HCT116 (cell line): Measurements from ENCODE around the gene SMIM8.

Source experiments
- ATF3 ChIP-seq: IDR thresholded peaks from 2 replicates; pipeline ENCODE4 v1.6.1; 2012
- CBX3 ChIP-seq: IDR thresholded peaks from 2 replicates; pipeline ENCODE4 v1.6.1; 2012; ENCODE audit warnings: low read depth
- CEBPB ChIP-seq: IDR thresholded peaks from 2 replicates; pipeline ENCODE4 v1.6.1; 2012; ENCODE audit warnings: low read depth
- EZH2 ChIP-seq: fragments of 200-600 bp; sonication (generic); IDR thresholded peaks from 2 replicates; pipeline ENCODE4 v1.6.1; 2017; ENCODE audit warnings: antibody characterized with exemption, mixed run types
- POLR2A ChIP-seq: IDR thresholded peaks from 2 replicates; pipeline ENCODE4 v1.7.0; 2011; ENCODE audit warnings: borderline replicate concordance; ENCODE audit not compliant: insufficient read depth, insufficient read length; ENCODE audit errors: extremely low read depth
- POLR2AphosphoS5 ChIP-seq: IDR thresholded peaks from 2 replicates; pipeline ENCODE4 v1.6.1; 2011; ENCODE audit warnings: mild to moderate bottlenecking, low read depth, low read length, moderate library complexity
- SIN3A ChIP-seq: IDR thresholded peaks from 2 replicates; pipeline ENCODE4 v1.6.1; 2012; ENCODE audit warnings: low read depth
- YY1 ChIP-seq: IDR thresholded peaks from 2 replicates; pipeline ENCODE4 v1.6.1; 2011; ENCODE audit warnings: low read length, low read depth, moderate library complexity, mild to moderate bottlenecking; ENCODE audit not compliant: insufficient replicate concordance; ENCODE audit errors: extremely low read depth
- ZNF274 ChIP-seq: fragments of 200-500 bp; sonication (Bioruptor generic); IDR thresholded peaks from 2 replicates; pipeline ENCODE4 v1.6.1; 2014; ENCODE audit warnings: mild to moderate bottlenecking, low read depth, low read length, inconsistent platforms
- TF ChIP-seq, protein P1 (sequence below), 3 experiments: fragments of 200-600 bp in 1 of 3; sonication (generic) in 1 of 3; IDR thresholded peaks in 2 of 3; conservative IDR thresholded peaks in 1 of 3; 2 replicates each; pipeline ENCODE4 v1.5.1; 2012 to 2017; ENCODE audit warnings: low read depth in 2 of 3, low read length in 2 of 3, antibody characterized with exemption in 1 of 3, borderline replicate concordance in 1 of 3, control low read depth in 1 of 3, mild to moderate bottlenecking in 1 of 3, mixed read lengths in 1 of 3, mixed run types in 1 of 3, moderate library complexity in 1 of 3; ENCODE audit not compliant: insufficient read depth in 1 of 3

DNA sequence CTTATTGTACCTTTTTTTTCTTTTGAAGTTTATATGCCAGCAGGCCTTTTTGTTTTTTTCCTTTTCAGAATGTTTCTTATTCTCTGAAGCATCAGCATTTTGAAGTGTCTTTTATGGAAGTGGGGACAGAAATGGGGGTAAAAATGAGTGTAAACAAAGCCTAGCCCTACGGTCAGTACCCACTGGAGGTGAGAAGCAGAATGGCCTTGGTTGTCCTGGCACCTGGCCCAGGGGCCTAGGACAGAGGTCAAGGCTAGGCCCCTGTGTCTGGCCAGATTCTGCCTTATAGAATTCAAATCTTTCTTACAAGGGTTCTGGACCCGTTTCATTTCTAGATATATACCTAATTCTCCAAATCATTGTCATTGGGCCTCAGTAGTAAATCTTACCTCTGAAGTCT is 18.8 kb downstream of the SMIM8 start:
- no peak for TF ChIP-seq EZH2
- no peak for TF ChIP-seq POLR2AphosphoS5
- TF ChIP-seq, protein P1, sequence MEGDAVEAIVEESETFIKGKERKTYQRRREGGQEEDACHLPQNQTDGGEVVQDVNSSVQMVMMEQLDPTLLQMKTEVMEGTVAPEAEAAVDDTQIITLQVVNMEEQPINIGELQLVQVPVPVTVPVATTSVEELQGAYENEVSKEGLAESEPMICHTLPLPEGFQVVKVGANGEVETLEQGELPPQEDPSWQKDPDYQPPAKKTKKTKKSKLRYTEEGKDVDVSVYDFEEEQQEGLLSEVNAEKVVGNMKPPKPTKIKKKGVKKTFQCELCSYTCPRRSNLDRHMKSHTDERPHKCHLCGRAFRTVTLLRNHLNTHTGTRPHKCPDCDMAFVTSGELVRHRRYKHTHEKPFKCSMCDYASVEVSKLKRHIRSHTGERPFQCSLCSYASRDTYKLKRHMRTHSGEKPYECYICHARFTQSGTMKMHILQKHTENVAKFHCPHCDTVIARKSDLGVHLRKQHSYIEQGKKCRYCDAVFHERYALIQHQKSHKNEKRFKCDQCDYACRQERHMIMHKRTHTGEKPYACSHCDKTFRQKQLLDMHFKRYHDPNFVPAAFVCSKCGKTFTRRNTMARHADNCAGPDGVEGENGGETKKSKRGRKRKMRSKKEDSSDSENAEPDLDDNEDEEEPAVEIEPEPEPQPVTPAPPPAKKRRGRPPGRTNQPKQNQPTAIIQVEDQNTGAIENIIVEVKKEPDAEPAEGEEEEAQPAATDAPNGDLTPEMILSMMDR (IDR thresholded peaks at IDR 0.05 in 2 of 3, conservative IDR thresholded peaks at IDR 0.05 in 1 of 3; ENCODE audit: borderline replicate concordance in 1 of 3, insufficient read depth in 1 of 3, low read depth in 2 of 3, low read length in 2 of 3): no peak
- no peak for TF ChIP-seq YY1
- TF ChIP-seq POLR2A: no peak
- no peak for TF ChIP-seq CEBPB
- no peak for TF ChIP-seq ZNF274
- no peak for TF ChIP-seq SIN3A
- TF ChIP-seq ATF3: no peak
- TF ChIP-seq CBX3: no peak
